GM12878 (cell line): ENCODE results near the gene SEC11A. TPM values are rescaled to one million over a fixed set of nuclear protein-coding genes. Genes with fewer than 3 reads are reported as not detected.

Source experiments
- ATAC-seq: fragments of 200-7000 bp; cut with Tn5 transposase; 3 replicates; pipeline ENCODE4 v1.9.1; 2020; ENCODE audit warnings: mild to moderate bottlenecking, moderate library complexity
- BruUV-seq: library from RNA; stranded (reverse); fragments of 400-500 nt; replicated peaks from 2 replicates; lab custom pipeline; 2021; lab: Mats Ljungman, UMichigan
- CTCF ChIA-PET: fragments of 300-600 bp; sonication (Branson Sonifier 250); formaldehyde crosslinking; extraction: SDS; loops from one replicate; lab custom pipeline; 2021; ENCODE audit warnings: inconsistent platforms; lab: Yijun Ruan, JAX
- POLR2A ChIA-PET: fragments of 350-600 bp; formaldehyde crosslinking; extraction: SDS; loops from one replicate; lab custom pipeline; 2021; ENCODE audit warnings: inconsistent platforms; lab: Charles Lee
- RAD21 ChIA-PET: fragments of 300-600 bp; sonication (Branson Sonifier 250); formaldehyde crosslinking; loops from one replicate; lab custom pipeline; 2023; ENCODE audit warnings: antibody characterized with exemption; ENCODE audit not compliant: unreplicated experiment; lab: Charles Lee
- SMC1A ChIA-PET: fragments of 300-600 bp; sonication (Branson Sonifier 250); formaldehyde crosslinking; loops from one replicate; lab custom pipeline; 2023; ENCODE audit not compliant: unreplicated experiment, uncharacterized antibody; lab: Charles Lee
- DNase-seq: peaks from one replicate; pipeline ENCODE4 v3.0.0-alpha.2; 2011; ENCODE audit warnings: low read depth, low spot score
- FAIRE-seq: peaks from 3 replicates; lab custom pipeline; 2011; peaks lifted over from hg19 to GRCh38; lab: Jason Lieb, UNC
- H2AFZ ChIP-seq: 2 replicates; pipeline ENCODE4 v1.6.0; 2011; ENCODE audit warnings: low read depth, low read length, control low read depth; ENCODE audit not compliant: control insufficient read depth
- H3K27ac ChIP-seq: 2 replicates; pipeline ENCODE4 v1.5.1; 2011; ENCODE audit warnings: control low read depth; ENCODE audit not compliant: control insufficient read depth, insufficient read depth
- H3K27me3 ChIP-seq, 2 experiments: replicated peaks in 1 of 2; 2 replicates each; pipeline versions ENCODE4 v1.6.0 to v1.6.1; 2011; ENCODE audit warnings: low read length in 1 of 2; ENCODE audit not compliant: control insufficient read depth in 2 of 2, insufficient read depth in 2 of 2
- H3K36me3 ChIP-seq, 2 experiments: 2 replicates each; pipeline ENCODE4 v1.5.1; 2011; ENCODE audit warnings: low read length in 1 of 2; ENCODE audit not compliant: control insufficient read depth in 2 of 2, insufficient read depth in 2 of 2
- H3K4me1 ChIP-seq: 2 replicates; pipeline ENCODE4 v1.6.1; 2011; ENCODE audit warnings: mild to moderate bottlenecking, low read length, moderate library complexity, mixed read lengths; ENCODE audit not compliant: control insufficient read depth, insufficient read depth
- H3K4me2 ChIP-seq: 2 replicates; pipeline ENCODE4 v1.6.0; 2011; ENCODE audit warnings: control low read depth; ENCODE audit not compliant: control insufficient read depth, insufficient read depth
- H3K4me3 ChIP-seq: fragments of 200-600 bp; sonication (generic); 2 replicates; pipeline ENCODE4 v1.5.1; 2016
- H3K79me2 ChIP-seq: 2 replicates; pipeline ENCODE4 v1.6.0; 2011; ENCODE audit warnings: low read length; ENCODE audit not compliant: control insufficient read depth, insufficient read depth
- H3K9ac ChIP-seq: 2 replicates; pipeline ENCODE4 v1.8.0; 2011; ENCODE audit warnings: low read length, control low read depth, mixed read lengths; ENCODE audit not compliant: control insufficient read depth, insufficient read depth
- H3K9me3 ChIP-seq: replicated peaks from 3 replicates; pipeline ENCODE4 v1.5.1; 2011; ENCODE audit warnings: mild to moderate bottlenecking, low read length; ENCODE audit not compliant: control insufficient read depth, insufficient read depth
- H4K20me1 ChIP-seq: 2 replicates; pipeline ENCODE4 v1.6.0; 2011; ENCODE audit not compliant: control insufficient read depth, insufficient read depth
- DPF2 ChIP-seq: fragments of 450-650 bp; IDR thresholded peaks from 2 replicates; pipeline ENCODE4 v1.6.1; 2017; ENCODE audit warnings: mild to moderate bottlenecking
- MYC ChIP-seq: IDR thresholded peaks from 2 replicates; pipeline ENCODE4 v1.6.1; 2011; ENCODE audit warnings: mild to moderate bottlenecking, low read length, moderate library complexity, inconsistent platforms; ENCODE audit not compliant: insufficient read depth, insufficient replicate concordance, insufficient read length, severe bottlenecking
- SIN3A ChIP-seq: IDR thresholded peaks from 2 replicates; pipeline ENCODE4 v1.6.1; 2012; ENCODE audit warnings: low read depth, low read length, improper control_type of control experiment
- SIX5 ChIP-seq: IDR thresholded peaks from 2 replicates; pipeline ENCODE4 v1.6.1; 2011; ENCODE audit warnings: mild to moderate bottlenecking, low read depth, low read length, moderate library complexity; ENCODE audit not compliant: severe bottlenecking
- WGBS: methylation state at CpG from one replicate; pipeline ENCODE4 v1.1.6; 2016; ENCODE audit warnings: low lambda C conversion rate; ENCODE audit not compliant: insufficient replicate concordance, insufficient coverage; ENCODE audit errors: missing lambda C conversion rate; 5-methylcytosine and 5-hydroxymethylcytosine counted together
- in situ Hi-C: fragments of 300-500 bp; cut with MboI; formaldehyde crosslinking; loops from 9 replicates; pipeline ENCODE4 v1.14.3; 2018; ENCODE audit warnings: mixed read lengths
- intact Hi-C: fragments of 100-400 bp; cut with micrococcal nuclease; formaldehyde crosslinking; loops from one replicate; pipeline ENCODE4 v1.14.2; 2022; ENCODE audit not compliant: unreplicated experiment
- polyA plus RNA-seq, 11 experiments: library from polyadenylated mRNA; depleted of rRNA in 4 of 11; unstranded in 6 of 11; stranded (reverse) in 5 of 11; fragments of >200 nt; fragmentation: Nextera tagmentation in 4 of 11; fragmentation: Illumina TruSeq in 1 of 11; extraction: Ambion mirVana in 4 of 11; extraction: Trizol in 1 of 11; gene quantifications; 1 replicate in 1 of 11; 2 replicates in 10 of 11; pipeline versions ENCODE4 v1.2.1 to v1.2.3, GENCODE V29; 2011 to 2016; ENCODE audit warnings: inconsistent platforms in 2 of 11, missing spikeins in 2 of 11, low read depth in 1 of 11
- total RNA-seq, 4 experiments: library from RNA; depleted of rRNA in 3 of 4; stranded (reverse); fragments of >200 nt in 3 of 4; fragmentation: Illumina TruSeq in 1 of 4; extraction: Trizol in 1 of 4; gene quantifications; 2 replicates each; pipeline versions ENCODE4 v1.2.1 to v1.2.3, GENCODE V29; 2013 to 2021
- TF ChIP-seq, protein P1 (sequence below): IDR thresholded peaks from 2 replicates; pipeline ENCODE4 v1.6.1; 2011; ENCODE audit warnings: low read depth, low read length, improper control_type of control experiment, borderline replicate concordance
- TF ChIP-seq, protein P2 (sequence below): fragments of 450-650 bp; conservative IDR thresholded peaks from 2 replicates; pipeline ENCODE4 v1.6.1; 2017; ENCODE audit warnings: mild to moderate bottlenecking, moderate library complexity
- TF ChIP-seq, protein P3 (sequence below): fragments of 450-650 bp; IDR thresholded peaks from 2 replicates; pipeline ENCODE4 v1.6.1; 2017; ENCODE audit warnings: mild to moderate bottlenecking, moderate library complexity

The SEC11A gene
- total and polyA plus RNA-seq, 10 of the 15 experiments (the other 5 are each of a cell fraction or from before 2014, with no cell fraction given), result 99.2 to 159 (median 143) TPM

DNA sequence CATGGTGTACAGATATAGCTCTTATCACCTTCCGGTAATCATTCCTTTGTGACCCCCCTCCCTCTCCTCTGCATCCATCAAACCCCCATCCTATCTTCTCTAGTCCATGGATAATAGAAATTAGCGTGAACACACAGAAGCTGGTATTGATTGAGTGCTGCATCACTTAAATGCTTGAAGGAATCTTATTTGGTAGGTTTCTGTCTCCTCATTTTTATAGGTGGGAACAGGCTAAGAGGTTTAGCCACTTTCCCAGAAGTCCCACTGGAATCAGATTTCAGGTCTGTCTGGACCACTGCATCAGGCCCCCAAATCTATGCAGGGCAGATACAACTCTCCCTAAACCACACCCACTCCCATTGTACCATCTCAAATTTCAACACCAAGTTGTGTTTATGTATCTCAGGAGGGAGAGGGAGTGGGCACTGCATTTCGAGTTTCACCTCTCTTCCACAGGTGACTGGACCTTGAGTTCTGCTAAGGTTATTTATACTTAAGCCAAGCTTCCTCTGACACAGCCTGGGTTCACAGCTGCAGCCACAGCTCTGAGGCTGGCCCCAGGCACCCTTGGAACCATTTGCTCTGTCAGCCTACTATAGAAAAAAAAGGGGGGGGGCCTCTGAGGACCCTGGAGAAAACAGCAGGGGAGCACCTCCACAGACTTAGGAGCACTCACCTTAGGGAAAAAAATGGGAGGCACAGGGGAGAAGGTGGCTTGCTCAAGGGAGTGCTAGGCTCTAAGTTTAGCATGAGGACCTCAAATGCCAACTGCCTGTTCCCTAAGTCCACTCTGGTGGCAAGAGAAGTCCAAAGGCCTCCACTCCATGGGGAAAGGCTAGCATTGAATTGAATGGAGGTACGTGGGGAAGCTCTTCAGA, 55.8 kb downstream of the SEC11A start:
- RAD21 ChIA-PET, result interaction anchor here (0.7 to 2.2 kb wide), 3 partner anchors 69 to 378 kb away, joined by 3 to 6 read pairs (median 3); no protein-coding TSS in a partner anchor
- no peak overlapping the region for H2AFZ ChIP-seq
- H3K27ac ChIP-seq, result no peak overlapping the region
- H4K20me1 ChIP-seq, result no peaks in the 10 kb centered on the region
- no peak for FAIRE-seq
- no peak overlapping the region for H3K9ac ChIP-seq
- no peak overlapping the region for H3K4me3 ChIP-seq
- H3K4me1 ChIP-seq, result peaks cover 16% of the 10 kb centered on the region
- intact Hi-C loops, result no loop called here
- BruUV-seq, result no TSS peak
- DNase-seq, result no peak
- TF ChIP-seq, protein P1, sequence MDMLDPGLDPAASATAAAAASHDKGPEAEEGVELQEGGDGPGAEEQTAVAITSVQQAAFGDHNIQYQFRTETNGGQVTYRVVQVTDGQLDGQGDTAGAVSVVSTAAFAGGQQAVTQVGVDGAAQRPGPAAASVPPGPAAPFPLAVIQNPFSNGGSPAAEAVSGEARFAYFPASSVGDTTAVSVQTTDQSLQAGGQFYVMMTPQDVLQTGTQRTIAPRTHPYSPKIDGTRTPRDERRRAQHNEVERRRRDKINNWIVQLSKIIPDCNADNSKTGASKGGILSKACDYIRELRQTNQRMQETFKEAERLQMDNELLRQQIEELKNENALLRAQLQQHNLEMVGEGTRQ, result no peak
- TF ChIP-seq SIX5 (no peak), DPF2 (no peak), MYC (no peak), SIN3A (no peak)
- TF ChIP-seq, protein P2, sequence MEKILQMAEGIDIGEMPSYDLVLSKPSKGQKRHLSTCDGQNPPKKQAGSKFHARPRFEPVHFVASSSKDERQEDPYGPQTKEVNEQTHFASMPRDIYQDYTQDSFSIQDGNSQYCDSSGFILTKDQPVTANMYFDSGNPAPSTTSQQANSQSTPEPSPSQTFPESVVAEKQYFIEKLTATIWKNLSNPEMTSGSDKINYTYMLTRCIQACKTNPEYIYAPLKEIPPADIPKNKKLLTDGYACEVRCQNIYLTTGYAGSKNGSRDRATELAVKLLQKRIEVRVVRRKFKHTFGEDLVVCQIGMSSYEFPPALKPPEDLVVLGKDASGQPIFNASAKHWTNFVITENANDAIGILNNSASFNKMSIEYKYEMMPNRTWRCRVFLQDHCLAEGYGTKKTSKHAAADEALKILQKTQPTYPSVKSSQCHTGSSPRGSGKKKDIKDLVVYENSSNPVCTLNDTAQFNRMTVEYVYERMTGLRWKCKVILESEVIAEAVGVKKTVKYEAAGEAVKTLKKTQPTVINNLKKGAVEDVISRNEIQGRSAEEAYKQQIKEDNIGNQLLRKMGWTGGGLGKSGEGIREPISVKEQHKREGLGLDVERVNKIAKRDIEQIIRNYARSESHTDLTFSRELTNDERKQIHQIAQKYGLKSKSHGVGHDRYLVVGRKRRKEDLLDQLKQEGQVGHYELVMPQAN, result no peak
- TF ChIP-seq, protein P3, sequence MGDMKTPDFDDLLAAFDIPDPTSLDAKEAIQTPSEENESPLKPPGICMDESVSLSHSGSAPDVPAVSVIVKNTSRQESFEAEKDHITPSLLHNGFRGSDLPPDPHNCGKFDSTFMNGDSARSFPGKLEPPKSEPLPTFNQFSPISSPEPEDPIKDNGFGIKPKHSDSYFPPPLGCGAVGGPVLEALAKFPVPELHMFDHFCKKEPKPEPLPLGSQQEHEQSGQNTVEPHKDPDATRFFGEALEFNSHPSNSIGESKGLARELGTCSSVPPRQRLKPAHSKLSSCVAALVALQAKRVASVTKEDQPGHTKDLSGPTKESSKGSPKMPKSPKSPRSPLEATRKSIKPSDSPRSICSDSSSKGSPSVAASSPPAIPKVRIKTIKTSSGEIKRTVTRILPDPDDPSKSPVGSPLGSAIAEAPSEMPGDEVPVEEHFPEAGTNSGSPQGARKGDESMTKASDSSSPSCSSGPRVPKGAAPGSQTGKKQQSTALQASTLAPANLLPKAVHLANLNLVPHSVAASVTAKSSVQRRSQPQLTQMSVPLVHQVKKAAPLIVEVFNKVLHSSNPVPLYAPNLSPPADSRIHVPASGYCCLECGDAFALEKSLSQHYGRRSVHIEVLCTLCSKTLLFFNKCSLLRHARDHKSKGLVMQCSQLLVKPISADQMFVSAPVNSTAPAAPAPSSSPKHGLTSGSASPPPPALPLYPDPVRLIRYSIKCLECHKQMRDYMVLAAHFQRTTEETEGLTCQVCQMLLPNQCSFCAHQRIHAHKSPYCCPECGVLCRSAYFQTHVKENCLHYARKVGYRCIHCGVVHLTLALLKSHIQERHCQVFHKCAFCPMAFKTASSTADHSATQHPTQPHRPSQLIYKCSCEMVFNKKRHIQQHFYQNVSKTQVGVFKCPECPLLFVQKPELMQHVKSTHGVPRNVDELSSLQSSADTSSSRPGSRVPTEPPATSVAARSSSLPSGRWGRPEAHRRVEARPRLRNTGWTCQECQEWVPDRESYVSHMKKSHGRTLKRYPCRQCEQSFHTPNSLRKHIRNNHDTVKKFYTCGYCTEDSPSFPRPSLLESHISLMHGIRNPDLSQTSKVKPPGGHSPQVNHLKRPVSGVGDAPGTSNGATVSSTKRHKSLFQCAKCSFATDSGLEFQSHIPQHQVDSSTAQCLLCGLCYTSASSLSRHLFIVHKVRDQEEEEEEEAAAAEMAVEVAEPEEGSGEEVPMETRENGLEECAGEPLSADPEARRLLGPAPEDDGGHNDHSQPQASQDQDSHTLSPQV, result no peak
- no peak overlapping the region for H3K4me2 ChIP-seq
- WGBS, result 73% methylated on average over 4 of the region's 4 CpGs
- no peaks in the 10 kb centered on the region for H3K27me3 ChIP-seq
- H3K9me3 ChIP-seq, result no peaks in the 10 kb centered on the region
- SMC1A ChIA-PET, result interaction anchor here (0.6 to 1.5 kb wide), 7 partner anchors 9 to 456 kb away, joined by 3 to 5 read pairs (median 3); no protein-coding TSS in a partner anchor
- CTCF ChIA-PET, result interaction anchor here (0.7 to 7.6 kb wide), 6 partner anchors 11 to 99 kb away, joined by 3 to 52 read pairs (median 4); partner anchors contain the start of gene ZSCAN2
- POLR2A ChIA-PET, result interaction anchor here (0.8 to 1.1 kb wide), 2 partner anchors 75 to 112 kb away, joined by 3 read pairs; no protein-coding TSS in a partner anchor
- no peaks in the 10 kb centered on the region for H3K79me2 ChIP-seq
- no peak for ATAC-seq
- in situ Hi-C loops, result no loop called here
- H3K36me3 ChIP-seq, result peaks cover 0 to 4% of the 10 kb centered on the region in 2 experiments; a peak in 1 of 4 replicates
